ENCODE results near the gene LCE1F.

The LCE1F gene

GRCh38 chr1:152777510-152778137 is 2.7 kb downstream of the LCE1F start:
- H3K9ac ChIP-seq (ENCODE audit: low read length): no peak overlapping the region
- H3K9me3 ChIP-seq (ENCODE audit: control insufficient read depth, low read depth, low read length): peaks cover 63% of the 10 kb centered on the region
- H3K27me3 ChIP-seq (ENCODE audit: control insufficient read depth, insufficient read depth, low read length): no peaks in the 10 kb centered on the region
- no peak overlapping the region for H3K4me3 ChIP-seq (ENCODE audit: low read length)
- no peaks in the 10 kb centered on the region for H3K36me3 ChIP-seq (ENCODE audit: control insufficient read depth, low read depth, low read length)
- no peaks in the 10 kb centered on the region for H3K4me1 ChIP-seq (ENCODE audit: control insufficient read depth, low read depth, low read length)
- no peak overlapping the region for H3K27ac ChIP-seq (ENCODE audit: low read length)

GRCh38 chr1:152783095-152783494 is 8.2 kb downstream of the LCE1F start:
- Histone ChIP-seq H3K9ac (ENCODE audit: low read length) (no peak overlapping the region), H3K9me3 (ENCODE audit: control insufficient read depth, low read depth, low read length) (peaks cover 64% of the 10 kb centered on the region), H3K27ac (ENCODE audit: low read length) (no peak overlapping the region), H3K4me3 (ENCODE audit: low read length) (no peak overlapping the region), H3K4me1 (ENCODE audit: control insufficient read depth, low read depth, low read length) (no peaks in the 10 kb centered on the region), H3K27me3 (ENCODE audit: control insufficient read depth, insufficient read depth, low read length) (no peaks in the 10 kb centered on the region), H3K36me3 (ENCODE audit: control insufficient read depth, low read depth, low read length) (no peaks in the 10 kb centered on the region)

- Histone ChIP-seq H3K27me3 (ENCODE audit: control insufficient read depth, insufficient read depth, low read length) (no peaks in the 10 kb centered on the region), H3K9ac (ENCODE audit: low read length) (no peak within 1 kb of the TSS), H3K36me3 (ENCODE audit: control insufficient read depth, low read depth, low read length) (no peaks in the 10 kb centered on the region), H3K4me3 (ENCODE audit: low read length) (no peak within 1 kb of the TSS), H3K4me1 (ENCODE audit: control insufficient read depth, low read depth, low read length) (no peaks in the 10 kb centered on the region), H3K9me3 (ENCODE audit: control insufficient read depth, low read depth, low read length) (peaks cover 61% of the 10 kb centered on the region), H3K27ac (ENCODE audit: low read length) (no peak within 1 kb of the TSS)
Measured at GRCh38 chr1:152786077-152786476, 11.1 kb downstream of the LCE1F start, which contains the start of gene LCE1E. Gene LCE1E (plus strand): TSS chr1:152786257. CDS start chr1:152787300, 1,043 bp downstream.

- H3K9me3 ChIP-seq (ENCODE audit: control insufficient read depth, low read depth, low read length): peaks cover 69% of the 10 kb centered on the region
- no peak overlapping the region for H3K4me3 ChIP-seq (ENCODE audit: low read length)
- H3K27ac ChIP-seq (ENCODE audit: low read length): no peak overlapping the region
- H3K36me3 ChIP-seq (ENCODE audit: control insufficient read depth, low read depth, low read length): no peaks in the 10 kb centered on the region
- no peaks in the 10 kb centered on the region for H3K4me1 ChIP-seq (ENCODE audit: control insufficient read depth, low read depth, low read length)
- no peak overlapping the region for H3K9ac ChIP-seq (ENCODE audit: low read length)
- H3K27me3 ChIP-seq (ENCODE audit: control insufficient read depth, insufficient read depth, low read length): no peaks in the 10 kb centered on the region
Measured at GRCh38 chr1:152795686-152796085, 20.7 kb downstream of the LCE1F start.

- no peak within 1 kb of the TSS for H3K27ac ChIP-seq (ENCODE audit: low read length)
- peaks cover 71% of the 10 kb centered on the region for H3K9me3 ChIP-seq (ENCODE audit: control insufficient read depth, low read depth, low read length)
- H3K9ac ChIP-seq (ENCODE audit: low read length): no peak within 1 kb of the TSS
- H3K27me3 ChIP-seq (ENCODE audit: control insufficient read depth, insufficient read depth, low read length): no peaks in the 10 kb centered on the region
- H3K36me3 ChIP-seq (ENCODE audit: control insufficient read depth, low read depth, low read length): no peaks in the 10 kb centered on the region
- no peaks in the 10 kb centered on the region for H3K4me1 ChIP-seq (ENCODE audit: control insufficient read depth, low read depth, low read length)
- no peak within 1 kb of the TSS for H3K4me3 ChIP-seq (ENCODE audit: low read length)
Measured at GRCh38 chr1:152796421-152796820, 21.5 kb downstream of the LCE1F start, which contains the start of gene LCE1D. Gene LCE1D (plus strand): TSS chr1:152796721. CDS start chr1:152797795, 1,074 bp downstream.

GRCh38 chr1:152801333-152801732 is 26.4 kb downstream of the LCE1F start:
- Histone ChIP-seq H3K36me3 (ENCODE audit: control insufficient read depth, low read depth, low read length) (no peaks in the 10 kb centered on the region), H3K9ac (ENCODE audit: low read length) (no peak overlapping the region), H3K27me3 (ENCODE audit: control insufficient read depth, insufficient read depth, low read length) (no peaks in the 10 kb centered on the region), H3K4me3 (ENCODE audit: low read length) (no peak overlapping the region), H3K4me1 (ENCODE audit: control insufficient read depth, low read depth, low read length) (no peaks in the 10 kb centered on the region), H3K27ac (ENCODE audit: low read length) (no peak overlapping the region), H3K9me3 (ENCODE audit: control insufficient read depth, low read depth, low read length) (peaks cover 75% of the 10 kb centered on the region)

- Histone ChIP-seq H3K27me3 (ENCODE audit: control insufficient read depth, insufficient read depth, low read length) (no peaks in the 10 kb centered on the region), H3K9me3 (ENCODE audit: control insufficient read depth, low read depth, low read length) (peaks cover 78% of the 10 kb centered on the region), H3K27ac (ENCODE audit: low read length) (no peak within 1 kb of the TSS), H3K9ac (ENCODE audit: low read length) (no peak within 1 kb of the TSS), H3K4me3 (ENCODE audit: low read length) (no peak within 1 kb of the TSS), H3K4me1 (ENCODE audit: control insufficient read depth, low read depth, low read length) (no peaks in the 10 kb centered on the region), H3K36me3 (ENCODE audit: control insufficient read depth, low read depth, low read length) (no peaks in the 10 kb centered on the region)
Measured at GRCh38 chr1:152806576-152806975, 31.6 kb downstream of the LCE1F start, which contains the start of gene LCE1C. Gene LCE1C (minus strand): TSS chr1:152806651. CDS start chr1:152805478, 1,173 bp downstream.

- no peak overlapping the region for H3K27ac ChIP-seq (ENCODE audit: low read length)
- no peak overlapping the region for H3K9ac ChIP-seq (ENCODE audit: low read length)
- H3K4me1 ChIP-seq (ENCODE audit: control insufficient read depth, low read depth, low read length): no peaks in the 10 kb centered on the region
- H3K27me3 ChIP-seq (ENCODE audit: control insufficient read depth, insufficient read depth, low read length): no peaks in the 10 kb centered on the region
- H3K4me3 ChIP-seq (ENCODE audit: low read length): no peak overlapping the region
- peaks cover 80% of the 10 kb centered on the region for H3K9me3 ChIP-seq (ENCODE audit: control insufficient read depth, low read depth, low read length)
- H3K36me3 ChIP-seq (ENCODE audit: control insufficient read depth, low read depth, low read length): no peaks in the 10 kb centered on the region
Measured at GRCh38 chr1:152811050-152811449, 36.1 kb downstream of the LCE1F start.

GRCh38 chr1:152811671-152812070 is 36.7 kb downstream of the LCE1F start, which contains the start of gene LCE1B:
Gene LCE1B (plus strand): TSS chr1:152811971. CDS start chr1:152812447, 476 bp downstream.
- Histone ChIP-seq H3K36me3 (ENCODE audit: control insufficient read depth, low read depth, low read length) (no peaks in the 10 kb centered on the region), H3K4me1 (ENCODE audit: control insufficient read depth, low read depth, low read length) (no peaks in the 10 kb centered on the region), H3K9me3 (ENCODE audit: control insufficient read depth, low read depth, low read length) (peaks cover 77% of the 10 kb centered on the region), H3K27me3 (ENCODE audit: control insufficient read depth, insufficient read depth, low read length) (no peaks in the 10 kb centered on the region), H3K27ac (ENCODE audit: low read length) (no peak within 1 kb of the TSS), H3K9ac (ENCODE audit: low read length) (no peak within 1 kb of the TSS), H3K4me3 (ENCODE audit: low read length) (no peak within 1 kb of the TSS)

GRCh38 chr1:152817309-152817708 is 42.4 kb downstream of the LCE1F start:
- peaks cover 59% of the 10 kb centered on the region for H3K9me3 ChIP-seq (ENCODE audit: control insufficient read depth, low read depth, low read length)
- H3K36me3 ChIP-seq (ENCODE audit: control insufficient read depth, low read depth, low read length): no peaks in the 10 kb centered on the region

GRCh38 chr1:152823294-152823693 is 48.4 kb downstream of the LCE1F start:
- no peaks in the 10 kb centered on the region for H3K36me3 ChIP-seq (ENCODE audit: control insufficient read depth, low read depth, low read length)
- no peak overlapping the region for H3K27ac ChIP-seq (ENCODE audit: low read length)
- no peaks in the 10 kb centered on the region for H3K4me1 ChIP-seq (ENCODE audit: control insufficient read depth, low read depth, low read length)
- no peak overlapping the region for H3K4me3 ChIP-seq (ENCODE audit: low read length)
- H3K9ac ChIP-seq (ENCODE audit: low read length): no peak overlapping the region
- H3K9me3 ChIP-seq (ENCODE audit: control insufficient read depth, low read depth, low read length): peaks cover 64% of the 10 kb centered on the region
- H3K27me3 ChIP-seq (ENCODE audit: control insufficient read depth, insufficient read depth, low read length): no peaks in the 10 kb centered on the region

More at GRCh38 chr1:152817309-152817708, 42.4 kb downstream of the LCE1F start:
- Histone ChIP-seq H3K9ac (ENCODE audit: low read length) (no peak overlapping the region), H3K27me3 (ENCODE audit: control insufficient read depth, insufficient read depth, low read length) (no peaks in the 10 kb centered on the region), H3K4me3 (ENCODE audit: low read length) (no peak overlapping the region), H3K27ac (ENCODE audit: low read length) (no peak overlapping the region), H3K4me1 (ENCODE audit: control insufficient read depth, low read depth, low read length) (no peaks in the 10 kb centered on the region)

- Histone ChIP-seq H3K36me3 (ENCODE audit: control insufficient read depth, low read depth, low read length) (no peaks in the 10 kb centered on the region), H3K27ac (ENCODE audit: low read length) (no peak overlapping the region), H3K9ac (ENCODE audit: low read length) (no peak overlapping the region), H3K9me3 (ENCODE audit: control insufficient read depth, low read depth, low read length) (peaks cover 68% of the 10 kb centered on the region), H3K4me1 (ENCODE audit: control insufficient read depth, low read depth, low read length) (no peaks in the 10 kb centered on the region), H3K4me3 (ENCODE audit: low read length) (no peak overlapping the region), H3K27me3 (ENCODE audit: control insufficient read depth, insufficient read depth, low read length) (no peaks in the 10 kb centered on the region)
Measured at GRCh38 chr1:152824964-152825363, 50.0 kb downstream of the LCE1F start.

Measured in iPS-18a (cell line).